Measurements from ENCODE around the gene AKR1A1.

DNA sequence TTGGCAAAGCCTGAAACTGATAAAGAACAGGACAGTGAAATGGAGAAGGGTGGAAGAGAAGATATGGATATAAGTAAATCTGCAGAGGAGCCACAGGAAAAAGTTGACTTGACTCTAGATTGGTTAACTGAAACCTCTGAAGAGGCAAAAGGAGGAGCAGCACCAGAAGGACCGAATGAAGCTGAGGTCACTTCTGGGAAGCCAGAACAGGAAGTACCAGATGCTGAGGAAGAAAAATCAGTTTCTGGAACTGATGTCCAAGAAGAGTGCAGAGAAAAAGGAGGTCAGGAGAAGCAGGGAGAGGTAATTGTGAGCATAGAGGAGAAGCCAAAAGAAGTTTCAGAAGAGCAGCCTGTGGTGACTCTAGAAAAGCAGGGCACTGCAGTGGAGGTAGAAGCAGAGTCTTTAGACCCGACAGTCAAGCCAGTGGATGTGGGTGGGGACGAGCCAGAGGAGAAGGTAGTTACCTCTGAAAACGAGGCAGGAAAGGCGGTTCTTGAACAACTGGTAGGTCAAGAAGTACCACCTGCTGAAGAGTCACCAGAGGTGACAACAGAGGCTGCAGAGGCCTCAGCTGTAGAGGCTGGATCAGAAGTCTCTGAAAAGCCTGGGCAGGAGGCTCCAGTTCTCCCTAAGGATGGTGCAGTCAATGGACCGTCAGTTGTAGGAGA, 56.9 kb downstream of the AKR1A1 start:
- TF ChIP-seq, protein P1, sequence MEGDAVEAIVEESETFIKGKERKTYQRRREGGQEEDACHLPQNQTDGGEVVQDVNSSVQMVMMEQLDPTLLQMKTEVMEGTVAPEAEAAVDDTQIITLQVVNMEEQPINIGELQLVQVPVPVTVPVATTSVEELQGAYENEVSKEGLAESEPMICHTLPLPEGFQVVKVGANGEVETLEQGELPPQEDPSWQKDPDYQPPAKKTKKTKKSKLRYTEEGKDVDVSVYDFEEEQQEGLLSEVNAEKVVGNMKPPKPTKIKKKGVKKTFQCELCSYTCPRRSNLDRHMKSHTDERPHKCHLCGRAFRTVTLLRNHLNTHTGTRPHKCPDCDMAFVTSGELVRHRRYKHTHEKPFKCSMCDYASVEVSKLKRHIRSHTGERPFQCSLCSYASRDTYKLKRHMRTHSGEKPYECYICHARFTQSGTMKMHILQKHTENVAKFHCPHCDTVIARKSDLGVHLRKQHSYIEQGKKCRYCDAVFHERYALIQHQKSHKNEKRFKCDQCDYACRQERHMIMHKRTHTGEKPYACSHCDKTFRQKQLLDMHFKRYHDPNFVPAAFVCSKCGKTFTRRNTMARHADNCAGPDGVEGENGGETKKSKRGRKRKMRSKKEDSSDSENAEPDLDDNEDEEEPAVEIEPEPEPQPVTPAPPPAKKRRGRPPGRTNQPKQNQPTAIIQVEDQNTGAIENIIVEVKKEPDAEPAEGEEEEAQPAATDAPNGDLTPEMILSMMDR (IDR thresholded peaks at IDR 0.05) = no peak
- TF ChIP-seq POLR2AphosphoS5 (IDR thresholded peaks at IDR 0.05; ENCODE audit: low read depth, low read length) (no peak), SIN3A (IDR thresholded peaks at IDR 0.05; ENCODE audit: borderline replicate concordance, insufficient read depth, low read depth, low read length) (no peak)

Data from Panc1 (cell line).